Umbilical cord (tissue), 2 donors: Measurements from ENCODE around the gene ACTG1. TPM values are rescaled to one million over a fixed set of nuclear protein-coding genes. Genes with fewer than 3 reads are reported as not detected.

Experiments used
- DNase-seq: peaks from one replicate; pipeline ENCODE4 v3.0.0-alpha.2; 2015; ENCODE audit warnings: low spot score
- total RNA-seq: library from RNA; depleted of rRNA; stranded (reverse); fragments of >200 nt; gene quantifications from one replicate; pipeline ENCODE4 v1.2.3, GENCODE V29; 2014; ENCODE audit warnings: low replicate concordance; ENCODE audit not compliant: insufficient read depth

Gene ACTG1
- total RNA-seq, 1 donor from 2014 or later, result 3,050 TPM

DNA sequence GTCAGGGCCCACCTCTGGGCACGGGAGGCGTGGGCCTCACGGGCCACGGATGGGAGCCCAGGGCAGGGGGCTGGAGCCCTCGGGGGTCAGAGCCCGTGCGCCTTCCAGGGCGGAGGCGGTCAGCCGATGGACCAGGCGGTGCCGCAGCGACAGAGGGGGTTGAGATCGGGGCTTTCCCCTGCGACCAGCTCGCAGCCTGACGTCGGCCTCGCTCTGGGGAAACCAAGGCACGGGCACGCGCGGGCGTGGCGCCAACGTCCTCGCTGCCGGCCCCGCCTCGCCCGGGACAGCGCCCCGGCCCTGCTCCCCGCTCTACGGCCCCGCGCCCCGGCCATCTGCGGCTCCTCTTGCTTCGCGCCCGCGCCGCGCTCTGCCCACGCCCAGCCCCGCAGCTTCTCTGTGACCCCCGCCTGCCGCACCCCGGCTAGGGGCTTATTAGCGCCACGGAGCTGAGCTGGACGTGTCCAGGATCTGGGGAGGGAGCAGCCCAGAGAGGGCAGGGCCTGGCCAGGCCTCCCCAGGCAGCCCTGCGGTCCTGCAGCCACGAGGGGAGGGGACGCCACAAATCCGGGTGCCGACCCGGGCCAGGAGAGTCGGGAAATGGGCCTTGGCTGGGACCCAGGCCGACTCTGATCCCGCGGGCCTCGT lies 13.5 kb downstream of the ACTG1 start:
- no peak for DNase-seq

DNA sequence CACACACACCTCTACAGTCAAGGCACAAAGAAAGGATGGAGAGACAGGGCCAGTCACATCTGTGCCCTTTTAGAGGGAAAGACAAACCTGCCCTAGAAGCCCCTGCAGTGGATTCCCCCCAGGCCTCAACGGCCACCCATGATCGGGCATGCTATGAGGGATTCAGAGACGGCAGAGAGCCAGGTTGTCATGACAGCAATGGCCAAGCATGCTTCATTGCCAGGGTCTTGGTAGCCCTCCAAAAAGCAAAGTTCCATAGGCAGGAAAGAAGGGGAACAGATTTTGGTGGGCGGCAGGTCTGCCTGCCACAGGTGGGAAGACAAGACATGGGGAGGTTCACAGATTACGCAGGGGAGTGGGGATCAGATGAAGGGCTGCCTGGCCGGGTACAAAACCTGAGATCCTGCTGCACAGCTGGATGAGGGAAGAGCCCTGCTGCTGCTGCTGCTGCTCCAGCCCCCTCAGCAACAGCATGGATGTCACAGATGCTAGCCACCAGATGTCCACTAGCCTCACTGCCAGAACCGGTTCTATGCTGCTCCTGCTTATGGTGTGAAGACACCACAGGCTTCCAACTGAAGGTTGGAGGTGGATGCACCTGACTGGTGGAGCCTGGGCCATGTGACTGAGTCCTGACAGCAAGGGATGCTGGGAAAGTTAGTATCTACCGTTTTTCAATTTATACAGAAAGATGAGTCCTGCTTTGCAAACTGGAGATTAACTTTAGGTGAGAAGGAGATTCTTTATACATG lies 17.8 kb downstream of the ACTG1 start:
- DNase-seq, result no peak

DNA sequence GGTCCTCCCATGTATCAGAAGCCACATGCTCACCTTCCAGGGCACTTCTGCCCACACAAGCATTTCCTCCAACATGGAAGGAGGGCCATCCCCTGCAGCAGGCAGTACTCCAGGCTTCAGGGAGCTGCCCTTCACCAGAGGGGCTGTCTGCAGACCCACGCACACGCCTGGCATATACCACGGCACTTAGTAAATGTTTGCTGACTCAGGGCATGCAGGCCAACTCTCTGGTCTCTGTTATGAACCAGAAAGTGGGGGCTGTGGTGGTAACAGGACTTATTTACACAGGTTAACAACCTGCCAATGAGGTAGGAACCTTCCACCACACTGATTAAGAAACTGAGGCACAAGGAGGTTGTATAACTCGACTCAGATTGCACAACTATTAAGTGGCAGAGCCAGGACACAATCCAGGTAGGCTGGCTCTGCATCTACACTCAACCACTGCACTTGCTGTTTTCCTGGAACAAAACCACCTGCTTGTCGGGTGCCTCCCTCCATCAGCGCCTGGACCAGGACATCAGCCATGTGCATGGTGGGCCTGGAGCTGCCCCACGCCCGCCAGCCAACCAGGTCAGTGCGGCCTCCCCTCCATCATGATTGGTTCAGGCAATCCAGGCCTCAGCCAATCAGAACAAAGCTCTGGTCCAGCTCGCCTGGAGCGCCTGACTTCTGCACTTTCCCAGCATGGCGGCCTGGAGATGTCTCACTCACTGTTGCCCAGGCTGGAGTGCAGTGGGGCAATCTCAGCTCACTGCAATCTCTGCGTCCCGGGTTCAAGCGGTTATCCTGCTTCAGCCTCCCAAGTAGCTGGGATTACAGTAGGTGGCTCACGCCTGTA lies 19.2 kb downstream of the ACTG1 start:
- DNase-seq, result no peak

DNA sequence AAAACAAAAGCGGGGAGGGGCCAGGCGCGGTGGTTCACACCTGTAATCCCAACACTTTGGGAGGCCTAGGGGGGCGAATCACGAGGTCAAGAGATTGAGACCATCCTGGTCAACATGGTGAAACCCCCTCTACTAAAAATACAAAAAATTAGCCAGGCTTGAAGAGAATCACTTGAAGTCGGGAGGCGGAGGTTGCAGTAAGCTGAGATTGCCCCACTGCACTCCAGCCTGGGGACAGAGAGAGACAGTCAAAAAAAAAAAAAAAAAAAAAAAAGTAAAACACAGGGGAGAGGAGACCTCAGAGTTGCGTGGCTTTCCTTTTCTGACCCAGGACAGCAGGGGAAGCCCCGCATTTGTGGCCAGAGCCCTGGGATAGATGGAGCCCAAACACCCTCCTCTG lies 19.9 kb downstream of the ACTG1 start:
- no peak for DNase-seq

DNA sequence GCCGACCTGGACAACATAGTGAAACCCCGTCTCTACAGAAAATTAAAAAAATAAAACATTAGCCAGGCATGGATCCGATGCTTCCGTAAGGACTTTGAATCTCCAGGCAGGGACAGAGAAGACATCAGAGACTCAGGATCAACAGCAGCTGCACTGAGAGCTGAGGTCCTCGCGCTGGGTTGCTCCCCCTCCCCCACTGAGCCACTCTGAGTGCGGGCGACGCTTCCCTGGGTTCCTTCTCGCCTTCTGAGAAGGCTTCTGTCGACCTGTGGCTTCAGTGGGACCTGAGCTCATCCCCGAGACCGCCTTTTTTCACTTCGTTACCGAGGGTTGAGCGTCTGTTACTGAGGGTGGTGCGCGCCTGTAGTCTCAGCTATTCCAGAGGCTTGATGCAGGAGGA lies 20.4 kb downstream of the ACTG1 start:
- DNase-seq, result no peak

DNA sequence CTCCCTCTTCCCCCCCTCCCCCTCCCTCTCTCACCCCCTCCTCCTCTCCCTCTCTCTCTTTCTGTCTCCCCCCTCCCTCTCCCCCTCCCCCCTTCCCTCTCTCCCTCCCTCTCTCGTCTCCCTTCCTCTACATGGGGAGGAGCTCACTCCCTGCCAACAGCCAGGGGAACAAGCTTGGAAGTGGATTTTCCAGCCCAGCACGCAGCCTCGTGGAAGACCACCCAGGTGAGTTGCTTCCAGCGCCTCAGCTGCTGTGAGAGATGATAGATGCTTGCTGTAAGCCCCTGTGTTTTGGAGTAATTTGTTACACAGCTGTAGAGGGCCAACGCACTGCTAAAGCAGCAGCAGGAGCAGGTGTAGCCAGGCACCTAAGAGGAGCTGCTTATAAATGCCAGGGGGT lies 20.8 kb downstream of the ACTG1 start:
- DNase-seq, result no peak

DNA sequence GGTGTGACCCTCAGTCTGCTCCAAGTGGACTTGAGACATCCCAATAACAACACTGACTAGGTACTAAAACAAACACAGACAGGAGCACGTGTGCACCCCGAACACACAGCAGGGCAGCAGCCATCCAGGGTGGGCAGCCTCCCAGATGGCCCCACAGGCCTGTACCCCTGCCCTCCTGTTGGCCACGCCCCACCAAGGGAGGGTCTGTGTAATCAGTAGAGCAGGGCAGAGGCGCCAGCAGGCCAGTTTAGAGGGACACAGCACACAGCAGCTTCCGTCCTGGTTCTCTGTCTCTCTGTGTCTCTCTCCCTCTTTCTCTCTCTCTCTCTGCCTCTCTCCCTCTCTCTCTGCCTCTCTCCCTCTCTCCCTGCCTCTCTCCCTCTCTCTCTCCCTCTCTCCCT lies 21.4 kb downstream of the ACTG1 start:
- no peak for DNase-seq

DNA sequence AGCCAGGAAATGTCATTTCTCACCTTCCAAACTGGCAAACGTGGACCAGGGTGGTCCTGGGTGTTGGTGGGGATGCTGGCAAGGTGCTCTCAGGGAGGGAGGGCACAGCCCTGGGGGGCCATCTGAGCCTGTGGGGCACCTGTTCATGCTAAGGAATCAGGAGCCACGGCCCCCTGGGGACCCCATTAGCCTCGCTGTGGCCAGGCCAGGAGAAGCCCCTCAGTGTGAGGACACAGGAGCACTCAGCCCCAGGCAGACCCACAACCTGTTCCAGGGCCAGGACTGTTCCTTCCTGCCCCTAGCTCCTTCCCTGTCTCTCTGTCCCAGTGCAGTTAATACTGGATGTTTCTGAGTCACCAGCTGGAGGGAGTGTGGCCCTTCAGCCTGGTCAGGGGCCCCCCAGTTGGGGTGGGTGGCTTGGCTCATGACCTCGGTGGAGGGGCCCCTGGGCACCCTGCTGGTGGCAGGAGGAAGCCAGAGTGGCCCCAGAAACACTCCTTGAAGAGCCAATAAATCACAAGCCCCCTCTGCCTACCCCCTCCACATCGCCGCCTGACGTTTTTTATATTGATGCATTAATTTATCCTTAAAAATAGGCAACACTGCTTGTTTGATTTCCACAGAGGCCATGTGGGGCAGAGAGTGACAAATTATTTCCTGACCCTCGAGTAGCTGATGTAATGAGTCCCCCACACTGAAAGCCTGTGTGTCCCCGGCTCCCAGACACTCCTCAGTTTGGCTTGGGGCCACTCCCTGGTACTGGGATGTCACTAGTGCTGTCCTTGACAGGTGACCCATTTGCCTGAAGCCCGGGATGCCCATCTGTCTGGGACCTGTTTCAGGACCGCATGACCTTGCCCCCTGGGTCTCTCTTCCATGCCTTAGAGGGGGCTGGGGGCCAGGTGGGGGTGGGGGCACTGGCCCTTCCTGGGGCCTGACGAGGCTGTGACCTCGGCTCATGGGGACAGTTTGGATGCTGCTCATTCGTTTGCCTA lies 22.3 kb downstream of the ACTG1 start:
- DNase-seq, result no peak

DNA sequence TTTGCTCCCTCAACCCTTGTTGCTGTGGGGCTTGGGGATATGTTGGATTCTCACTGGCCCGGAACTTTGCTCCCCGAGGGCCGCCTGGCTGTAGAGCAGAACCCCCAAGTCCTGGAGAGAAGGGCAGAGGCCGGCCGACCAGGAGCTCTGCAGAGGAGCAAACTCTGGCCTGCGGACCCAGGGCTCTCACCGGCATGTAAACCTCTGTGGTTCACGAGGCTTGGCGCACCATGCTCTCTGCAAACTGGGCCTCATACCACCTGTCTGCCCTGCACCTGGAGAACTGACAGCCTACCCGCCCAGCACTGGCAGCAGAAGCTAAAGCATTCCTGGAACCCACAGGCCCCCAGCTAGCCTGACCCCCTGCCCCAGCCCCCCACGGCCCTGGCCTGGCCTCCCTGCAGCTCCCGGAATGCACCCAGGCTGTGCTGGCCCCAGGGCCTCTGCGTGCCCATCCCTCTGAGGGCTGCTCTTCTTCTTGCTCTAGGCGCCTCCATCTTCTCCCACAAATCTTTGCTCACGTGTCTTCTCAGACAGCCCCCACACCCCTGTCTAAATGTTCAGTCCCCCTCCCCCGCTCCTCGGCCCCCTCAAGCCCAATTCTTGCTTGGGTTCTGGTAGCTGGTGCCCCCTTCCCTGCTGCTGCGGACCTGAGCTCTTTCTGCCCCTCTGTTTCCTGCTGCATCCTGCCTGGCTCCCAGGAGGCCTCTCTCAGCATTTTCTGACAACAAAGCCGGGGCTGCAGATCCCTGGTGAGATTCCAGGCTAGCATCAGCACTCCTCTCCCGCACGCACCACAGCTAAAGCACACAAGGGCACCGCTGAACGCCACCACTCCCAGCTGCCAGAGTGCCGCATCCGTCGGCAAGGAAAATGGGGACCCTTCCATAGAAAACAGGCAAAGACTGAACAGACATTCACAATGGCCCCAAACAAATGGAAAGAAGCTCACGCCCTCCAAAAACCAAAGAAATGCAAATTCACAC lies 23.3 kb downstream of the ACTG1 start:
- DNase-seq, result peak; percentile 64

DNA sequence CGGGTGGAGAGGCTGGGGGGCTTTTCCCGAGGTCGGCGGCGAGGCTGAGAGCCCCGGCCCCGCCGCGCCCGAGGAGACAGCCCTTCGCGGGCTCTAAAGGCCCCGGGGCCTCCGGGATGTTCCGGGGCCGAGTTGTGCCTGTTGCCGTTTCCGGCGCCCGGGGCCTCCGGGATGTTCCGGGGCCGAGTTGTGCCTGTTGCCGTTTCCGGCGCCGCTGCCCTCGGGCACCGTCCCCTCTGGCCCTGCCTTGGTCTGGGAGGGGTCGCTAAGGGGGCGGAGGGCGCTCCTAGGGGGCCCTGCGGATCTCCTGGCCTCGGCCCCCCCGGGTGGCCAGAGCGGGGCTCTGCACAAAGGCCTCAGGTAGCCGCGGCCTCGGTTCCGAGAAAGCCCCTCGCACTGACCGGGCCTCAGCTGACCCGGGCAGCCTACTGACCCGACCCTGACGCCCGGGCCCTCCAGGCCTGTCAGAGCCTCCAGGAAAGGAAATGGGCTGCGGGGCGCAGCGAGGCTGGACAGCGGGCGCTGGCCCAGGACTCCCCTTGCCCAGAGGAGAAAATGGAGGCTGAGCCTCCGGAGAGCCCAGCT lies 24.2 kb downstream of the ACTG1 start:
- DNase-seq, result no peak

DNA sequence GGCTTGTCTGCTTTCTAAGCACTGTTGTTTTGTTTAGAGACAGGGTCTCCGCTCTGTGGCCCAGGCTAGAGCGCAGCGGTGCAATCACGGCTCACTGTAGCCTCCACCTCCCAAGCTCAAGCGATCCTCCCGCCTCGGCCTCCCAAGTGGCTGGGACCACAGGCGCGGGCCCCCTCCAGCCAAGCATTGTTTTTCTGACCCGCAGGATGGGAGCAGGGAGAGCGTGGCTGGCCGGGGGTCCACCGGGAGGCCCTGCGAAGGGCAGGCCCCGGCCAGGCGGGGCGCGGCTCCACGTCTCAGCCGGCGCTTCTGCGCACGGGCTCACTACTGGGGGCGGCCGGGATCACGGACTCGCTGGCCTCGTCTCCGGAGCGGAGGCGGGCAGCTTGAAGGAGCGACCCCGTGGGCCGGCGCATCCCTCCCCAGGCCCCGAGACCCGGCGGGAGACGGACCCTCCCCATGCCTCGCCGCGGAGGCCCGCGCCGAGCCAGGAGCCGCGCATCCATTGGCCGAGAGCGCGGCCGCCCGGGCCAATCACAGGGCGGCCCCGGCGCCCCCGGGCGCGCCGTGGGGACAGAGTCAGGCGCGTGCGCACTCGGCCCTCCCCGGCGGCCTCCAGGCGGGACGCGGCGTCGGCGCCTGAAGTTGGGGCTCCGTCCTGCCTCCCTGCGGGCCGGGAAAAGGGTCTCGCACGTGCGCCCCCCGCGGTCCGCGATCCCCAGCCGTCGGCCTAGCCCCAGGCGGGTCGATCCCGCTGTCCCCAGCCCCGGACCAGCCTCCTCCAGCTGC lies 24.9 kb downstream of the ACTG1 start:
- DNase-seq, result peak; percentile 85

DNA sequence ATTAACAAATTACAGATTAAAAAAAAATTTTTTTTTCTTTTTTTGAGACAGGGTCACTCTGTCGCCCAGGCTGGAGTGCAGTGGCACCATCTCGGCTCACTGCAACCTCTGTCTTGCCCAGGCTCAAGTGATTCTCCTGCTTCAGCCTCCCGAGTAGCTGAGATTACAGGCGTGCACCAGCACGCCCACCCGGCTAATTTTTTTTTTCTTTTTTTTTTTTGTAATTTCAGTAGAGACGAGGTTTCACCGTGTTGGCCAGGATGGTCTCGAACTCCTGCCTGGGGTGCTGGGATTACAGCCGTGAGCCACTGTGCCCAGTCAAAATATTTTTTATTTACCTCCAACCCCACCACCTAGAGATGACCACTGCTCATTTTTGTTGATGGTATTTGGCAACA lies 25.5 kb downstream of the ACTG1 start:
- DNase-seq, result no peak

DNA sequence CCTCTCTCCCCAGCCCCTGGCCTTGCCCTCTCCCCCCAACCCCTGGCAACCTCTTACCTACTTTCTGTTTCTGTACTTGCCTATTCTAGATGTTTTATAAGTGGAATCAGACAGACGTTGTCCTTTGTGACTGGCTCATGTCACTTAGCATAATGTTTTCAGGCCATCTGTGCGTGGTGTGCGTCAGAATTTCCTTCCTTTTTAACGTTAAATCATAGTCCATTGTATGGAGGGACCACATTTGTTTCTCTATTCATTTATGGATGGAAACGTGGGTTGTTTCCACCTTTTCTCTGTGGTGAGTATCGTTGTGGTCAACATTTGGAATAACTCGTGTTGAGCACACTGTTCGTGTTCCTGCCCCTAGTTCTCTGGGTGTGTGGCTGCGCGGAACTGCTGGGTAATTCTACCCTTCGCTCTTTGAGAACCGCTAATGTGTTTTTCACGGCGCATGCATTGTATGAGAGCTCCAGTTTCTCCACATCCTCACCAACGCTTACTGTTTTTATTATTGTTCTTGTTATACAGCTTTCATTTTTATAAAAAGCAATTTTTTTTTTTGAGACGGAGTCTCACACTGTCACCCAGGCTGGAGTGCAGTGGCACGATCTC lies 26.3 kb downstream of the ACTG1 start:
- no peak for DNase-seq

DNA sequence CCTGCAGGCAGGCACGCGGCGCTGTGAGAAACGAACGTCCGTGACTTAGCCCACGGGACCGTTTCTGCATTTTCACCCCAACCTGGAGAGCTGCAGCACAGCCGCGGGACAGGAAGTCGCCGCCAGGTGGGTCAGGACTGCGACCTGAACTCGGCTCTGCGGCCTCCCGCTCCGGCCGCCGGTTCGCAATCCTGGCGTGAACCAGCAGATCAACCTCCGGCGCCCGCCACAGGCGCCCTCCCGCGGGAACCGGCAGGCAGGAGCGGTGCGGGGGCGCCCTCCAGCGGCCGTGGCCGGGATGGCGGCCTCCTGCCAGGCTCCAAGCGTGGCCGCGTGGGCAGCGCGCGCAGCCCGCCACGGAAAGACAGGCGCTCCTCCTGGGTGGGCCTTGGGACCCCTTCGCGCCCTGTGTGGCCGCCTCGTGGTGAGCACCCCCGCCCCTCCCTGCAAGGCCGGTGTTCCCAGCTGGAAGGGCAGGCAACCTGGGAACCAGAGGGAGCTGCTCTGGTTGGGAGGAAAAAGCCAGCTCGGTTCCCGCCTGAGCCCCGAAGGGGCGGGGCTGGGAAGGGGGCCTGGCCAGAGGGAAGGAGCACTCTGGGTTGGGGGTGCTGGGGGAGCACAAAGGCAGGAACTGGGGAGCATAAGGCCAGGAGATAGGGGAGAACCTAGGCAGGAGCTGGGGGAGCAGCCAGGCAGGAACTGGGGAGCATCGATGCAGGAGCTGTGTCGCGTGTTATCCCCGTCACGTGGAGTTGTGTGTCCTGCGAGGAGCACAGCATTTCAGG lies 28.2 kb downstream of the ACTG1 start:
- peak; percentile 80 for DNase-seq

DNA sequence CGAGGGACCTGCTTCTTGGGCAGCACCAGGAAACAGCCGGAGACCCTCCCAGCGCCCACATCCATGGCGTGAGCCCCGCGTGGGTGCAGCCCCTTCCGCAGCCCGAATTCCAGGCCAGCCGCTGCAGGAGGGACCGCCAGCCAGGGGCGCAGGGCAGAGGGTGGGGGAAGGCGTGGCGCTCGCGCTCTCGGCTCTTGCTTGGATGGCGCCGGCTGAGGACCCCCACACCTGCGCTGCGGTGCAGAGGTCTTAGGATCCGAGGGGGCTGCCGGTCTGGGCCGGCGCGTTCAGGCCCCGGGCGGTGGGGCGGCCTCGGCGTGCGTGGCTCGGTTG lies 28.8 kb downstream of the ACTG1 start:
- DNase-seq, result no peak

DNA sequence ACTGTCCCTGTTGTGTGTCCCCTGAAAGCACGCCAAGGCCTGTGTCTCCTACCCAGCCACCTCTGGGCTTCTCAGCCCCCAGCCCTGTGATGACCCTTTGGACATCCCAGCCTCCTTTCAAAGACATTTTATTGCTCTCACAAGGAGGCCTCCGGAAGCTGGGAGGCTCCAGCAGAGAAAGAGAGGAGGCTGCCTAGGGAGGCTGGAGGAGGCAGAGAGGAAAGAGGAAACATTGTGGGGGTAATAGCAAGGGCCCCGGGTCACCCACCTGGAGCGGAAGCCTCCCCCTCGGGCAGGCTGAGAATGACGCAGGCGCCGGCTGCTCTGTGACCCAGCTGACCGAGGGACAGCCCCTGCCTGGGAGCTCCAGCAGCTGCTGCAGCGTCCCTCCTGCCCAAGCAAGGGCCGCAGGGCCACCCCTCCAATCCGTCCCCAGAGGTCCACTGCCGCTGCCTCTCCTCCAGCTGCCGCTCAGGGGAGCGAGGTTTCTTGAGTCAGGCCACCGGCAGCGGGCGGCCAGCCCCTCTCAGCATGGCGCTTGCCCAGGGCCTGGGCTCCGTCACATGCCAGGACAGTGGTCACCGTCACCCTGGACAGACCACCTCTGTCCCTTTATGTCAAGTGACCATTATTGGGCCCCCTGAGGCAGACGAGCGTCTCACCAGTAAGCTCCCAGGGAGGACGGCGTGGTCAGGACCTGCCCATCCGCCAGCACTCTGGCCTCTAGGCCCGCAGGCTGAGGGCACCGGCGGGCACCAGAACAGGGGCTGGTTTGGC lies 29.3 kb downstream of the ACTG1 start:
- DNase-seq, result no peak

DNA sequence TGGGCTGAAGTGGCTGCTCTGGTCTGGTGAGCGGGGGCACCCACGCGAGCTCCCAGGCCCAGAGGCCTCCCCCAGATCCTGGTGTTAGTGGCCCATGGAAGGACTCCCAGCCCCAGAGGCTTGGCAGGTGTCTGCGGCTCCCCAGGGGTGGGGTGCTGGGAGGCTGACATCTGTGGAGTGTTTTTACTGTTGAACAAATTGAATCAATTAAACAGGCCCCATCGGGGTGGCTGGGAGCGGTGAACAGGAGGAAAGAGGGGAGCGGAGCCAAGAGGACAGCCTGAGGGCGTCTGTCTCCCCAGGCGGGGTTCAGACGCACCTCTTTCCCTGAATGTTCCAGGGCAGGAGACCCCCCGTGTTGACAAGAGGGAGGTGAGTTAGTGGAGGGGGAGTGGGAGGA lies 29.9 kb downstream of the ACTG1 start:
- DNase-seq, result no peak
